ENCODE data around the gene KAT8.

GRCh38 chr16:31083981-31084380 lies 33.5 kb upstream of the KAT8 start:
- no peak for TF ChIP-seq POLR2A (IDR thresholded peaks at IDR 0.05)
- TF ChIP-seq, protein P1, sequence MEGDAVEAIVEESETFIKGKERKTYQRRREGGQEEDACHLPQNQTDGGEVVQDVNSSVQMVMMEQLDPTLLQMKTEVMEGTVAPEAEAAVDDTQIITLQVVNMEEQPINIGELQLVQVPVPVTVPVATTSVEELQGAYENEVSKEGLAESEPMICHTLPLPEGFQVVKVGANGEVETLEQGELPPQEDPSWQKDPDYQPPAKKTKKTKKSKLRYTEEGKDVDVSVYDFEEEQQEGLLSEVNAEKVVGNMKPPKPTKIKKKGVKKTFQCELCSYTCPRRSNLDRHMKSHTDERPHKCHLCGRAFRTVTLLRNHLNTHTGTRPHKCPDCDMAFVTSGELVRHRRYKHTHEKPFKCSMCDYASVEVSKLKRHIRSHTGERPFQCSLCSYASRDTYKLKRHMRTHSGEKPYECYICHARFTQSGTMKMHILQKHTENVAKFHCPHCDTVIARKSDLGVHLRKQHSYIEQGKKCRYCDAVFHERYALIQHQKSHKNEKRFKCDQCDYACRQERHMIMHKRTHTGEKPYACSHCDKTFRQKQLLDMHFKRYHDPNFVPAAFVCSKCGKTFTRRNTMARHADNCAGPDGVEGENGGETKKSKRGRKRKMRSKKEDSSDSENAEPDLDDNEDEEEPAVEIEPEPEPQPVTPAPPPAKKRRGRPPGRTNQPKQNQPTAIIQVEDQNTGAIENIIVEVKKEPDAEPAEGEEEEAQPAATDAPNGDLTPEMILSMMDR (IDR thresholded peaks at IDR 0.05): no peak

Data from vagina (tissue), 2 donors.